CD4-positive, alpha-beta T cell treated with Interleukin-15 for 4 hours (primary cell): ENCODE measurements around the gene RELCH.
A peak's percentile ranks its signal among the peaks of the same experiment; 100 is the strongest.

Source experiments
- DNase-seq: peaks from one replicate; pipeline ENCODE4 v3.0.0-alpha.2; 2020; ENCODE audit warnings: low spot score

RELCH gene

GRCh38 chr18:62196079-62196478 lies 9.0 kb downstream of the RELCH start:
- no peak for DNase-seq

GRCh38 chr18:62196980-62197379 lies 9.9 kb downstream of the RELCH start:
- DNase-seq: no peak

- no peak for DNase-seq
Observed at GRCh38 chr18:62198259-62198658, 11.2 kb downstream of the RELCH start.

GRCh38 chr18:62199629-62200028 lies 12.6 kb downstream of the RELCH start:
- no peak for DNase-seq

GRCh38 chr18:62200121-62200914 lies 13.3 kb downstream of the RELCH start:
- DNase-seq: no peak

GRCh38 chr18:62201870-62202269 lies 14.8 kb downstream of the RELCH start:
- DNase-seq: no peak

- no peak for DNase-seq
Observed at GRCh38 chr18:62205824-62206223, 18.8 kb downstream of the RELCH start.

GRCh38 chr18:62206593-62206992 lies 19.5 kb downstream of the RELCH start:
- DNase-seq: no peak

GRCh38 chr18:62209046-62209445 lies 22.0 kb downstream of the RELCH start:
- DNase-seq: no peak

- no peak for DNase-seq
Observed at GRCh38 chr18:62210138-62210537, 23.1 kb downstream of the RELCH start.

- no peak for DNase-seq
Observed at GRCh38 chr18:62211325-62211828, 24.3 kb downstream of the RELCH start.

GRCh38 chr18:62214790-62215189 lies 27.7 kb downstream of the RELCH start:
- no peak for DNase-seq

- no peak for DNase-seq
Observed at GRCh38 chr18:62224229-62224628, 37.2 kb downstream of the RELCH start.

- no peak for DNase-seq
Observed at GRCh38 chr18:62226047-62226446, 39.0 kb downstream of the RELCH start.

GRCh38 chr18:62236252-62236651 lies 49.2 kb downstream of the RELCH start:
- no peak for DNase-seq

GRCh38 chr18:62239475-62239874 lies 52.4 kb downstream of the RELCH start:
- DNase-seq: no peak

- no peak for DNase-seq
Observed at GRCh38 chr18:62242955-62243354, 55.9 kb downstream of the RELCH start.

GRCh38 chr18:62245177-62245576 lies 58.1 kb downstream of the RELCH start:
- no peak for DNase-seq

GRCh38 chr18:62245699-62246098 lies 58.6 kb downstream of the RELCH start:
- DNase-seq: no peak

- no peak for DNase-seq
Observed at GRCh38 chr18:62248313-62248712, 61.3 kb downstream of the RELCH start.

GRCh38 chr18:62249478-62250097 lies 62.5 kb downstream of the RELCH start:
- peak; percentile 70 for DNase-seq

- no peak for DNase-seq
Observed at GRCh38 chr18:62250475-62250874, 63.4 kb downstream of the RELCH start.

- no peak for DNase-seq
Observed at GRCh38 chr18:62258093-62258492, 71.0 kb downstream of the RELCH start.

GRCh38 chr18:62258616-62259015 lies 71.6 kb downstream of the RELCH start:
- no peak for DNase-seq
